Naive thymus-derived CD8-positive, alpha-beta T cell (primary cell): ENCODE measurements around the gene GRIK2. TPM values are rescaled to one million over a fixed set of nuclear protein-coding genes. Genes with fewer than 3 reads are reported as not detected.

Source experiments
- ATAC-seq, 2 donors: fragments of 150-1000 bp; cut with Tn5 transposase in 1 of 2; sonication (Bioruptor Pico), chemical (Tn5 transposase) in 1 of 2; 1 replicate in 1 of 2; 2 replicates in 1 of 2; pipeline ENCODE4 v1.10.0; 2021; ENCODE audit warnings: mild to moderate bottlenecking in 2 of 2, moderate library complexity in 2 of 2
- POLR2A ChIA-PET: fragments of 350-600 bp; sonication (Branson Sonifier 250); formaldehyde crosslinking; loops from one replicate; lab custom pipeline; 2021; ENCODE audit warnings: antibody characterized with exemption; lab: Charles Lee
- DNase-seq, 10 donors: peaks; one replicate each; pipeline versions ENCODE4 v3.0.0 to v3.0.0-alpha.2; 2020 to 2022
- H3K27ac Mint-ChIP-seq, 10 donors: one replicate each; pipeline ENCODE4 v1.8.0; 2020 to 2022; ENCODE audit warnings: mild to moderate bottlenecking in 10 of 10, mixed read lengths in 10 of 10, moderate library complexity in 4 of 10, inconsistent platforms in 1 of 10
- H3K27me3 Mint-ChIP-seq, 5 donors: one replicate each; pipeline ENCODE4 v1.8.0; 2021 to 2022; ENCODE audit warnings: mixed read lengths in 5 of 5
- H3K36me3 Mint-ChIP-seq, 3 donors: one replicate each; pipeline ENCODE4 v1.8.0; 2020 to 2022; ENCODE audit warnings: mixed read lengths in 3 of 3, mild to moderate bottlenecking in 2 of 3, inconsistent platforms in 1 of 3
- H3K4me1 Mint-ChIP-seq, 4 donors: one replicate each; pipeline ENCODE4 v1.8.0; 2021 to 2022; ENCODE audit warnings: mixed read lengths in 4 of 4
- H3K4me3 Mint-ChIP-seq, 10 donors: one replicate each; pipeline ENCODE4 v1.8.0; 2020 to 2022; ENCODE audit warnings: mild to moderate bottlenecking in 10 of 10, mixed read lengths in 10 of 10, moderate library complexity in 6 of 10, inconsistent platforms in 1 of 10
- H3K9me3 Mint-ChIP-seq, 9 donors: one replicate each; pipeline ENCODE4 v1.8.0; 2020 to 2022; ENCODE audit warnings: mixed read lengths in 9 of 9, mild to moderate bottlenecking in 3 of 9, inconsistent platforms in 1 of 9, moderate library complexity in 1 of 9
- polyA plus RNA-seq, 3 donors: library from polyadenylated mRNA; unstranded; fragments of 300-500 nt; fragmentation: Illumina TruSeq; gene quantifications; one replicate each; pipeline ENCODE4 v1.2.3, GENCODE V29; 2021
- total RNA-seq, 8 experiments: library from RNA in 2 of 8; stranded (reverse) in 2 of 8; gene quantifications; one replicate each; pipeline ENCODE4 v1.2.3 and lab custom pipeline; 2021 to 2026

Gene GRIK2
- total and polyA plus RNA-seq, 5 experiments from 2014 or later, result not detected

DNA sequence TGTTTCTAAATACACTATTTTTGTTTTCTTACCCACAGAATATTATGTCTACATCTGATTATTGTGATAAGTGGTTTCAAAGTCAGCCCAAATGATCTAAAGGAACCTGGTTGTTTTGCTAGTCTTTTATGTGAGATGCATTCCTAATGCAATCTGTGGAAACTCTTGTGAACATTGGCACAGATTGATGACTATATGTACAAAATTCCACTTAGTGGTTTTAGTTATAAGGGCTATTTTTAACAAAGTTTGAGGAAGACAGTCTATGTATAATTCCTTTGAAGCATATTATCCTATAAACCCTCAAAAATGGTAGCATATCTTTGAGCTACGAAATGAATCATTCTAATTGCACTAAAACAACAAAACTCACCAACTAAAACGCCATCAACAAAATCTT, 140.9 kb downstream of the GRIK2 start:
- ATAC-seq, result no peak
- Mint-ChIP-seq H3K27me3 (no peaks in the 10 kb centered on the region), H3K9me3 (peaks cover 0 to 12% (median 0%) of the 10 kb centered on the region in 9 donors), H3K4me3 (no peak overlapping the region), H3K36me3 (no peaks in the 10 kb centered on the region), H3K27ac (no peak overlapping the region), H3K4me1 (no peaks in the 10 kb centered on the region)
- no peak for DNase-seq
- POLR2A ChIA-PET, result no interaction called here

DNA sequence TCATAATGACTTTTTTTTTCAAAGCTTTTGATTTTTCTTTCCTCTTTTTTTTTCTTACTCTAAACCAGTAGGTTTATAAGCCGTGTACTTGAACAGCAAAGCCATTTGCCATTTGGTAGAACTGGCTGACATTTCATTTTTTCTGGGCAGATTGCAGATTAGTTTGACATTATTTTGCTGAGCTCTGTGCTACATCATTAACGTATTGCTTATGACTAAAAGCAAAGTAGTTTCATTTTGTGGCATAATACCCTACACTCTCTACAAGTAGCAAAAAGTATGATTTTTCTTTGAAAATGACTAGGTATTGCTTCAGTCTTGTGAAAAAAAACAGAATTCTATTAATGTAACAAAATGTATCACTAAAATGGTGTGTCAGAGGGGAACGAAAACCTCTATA, 141.3 kb downstream of the GRIK2 start:
- Mint-ChIP-seq H3K4me1 (no peaks in the 10 kb centered on the region), H3K36me3 (no peaks in the 10 kb centered on the region), H3K27ac (no peak overlapping the region), H3K9me3 (peaks cover 0 to 12% (median 0%) of the 10 kb centered on the region in 9 donors), H3K27me3 (no peaks in the 10 kb centered on the region), H3K4me3 (no peak overlapping the region)
- no peak for ATAC-seq
- DNase-seq, result no peak
- POLR2A ChIA-PET, result no interaction called here

DNA sequence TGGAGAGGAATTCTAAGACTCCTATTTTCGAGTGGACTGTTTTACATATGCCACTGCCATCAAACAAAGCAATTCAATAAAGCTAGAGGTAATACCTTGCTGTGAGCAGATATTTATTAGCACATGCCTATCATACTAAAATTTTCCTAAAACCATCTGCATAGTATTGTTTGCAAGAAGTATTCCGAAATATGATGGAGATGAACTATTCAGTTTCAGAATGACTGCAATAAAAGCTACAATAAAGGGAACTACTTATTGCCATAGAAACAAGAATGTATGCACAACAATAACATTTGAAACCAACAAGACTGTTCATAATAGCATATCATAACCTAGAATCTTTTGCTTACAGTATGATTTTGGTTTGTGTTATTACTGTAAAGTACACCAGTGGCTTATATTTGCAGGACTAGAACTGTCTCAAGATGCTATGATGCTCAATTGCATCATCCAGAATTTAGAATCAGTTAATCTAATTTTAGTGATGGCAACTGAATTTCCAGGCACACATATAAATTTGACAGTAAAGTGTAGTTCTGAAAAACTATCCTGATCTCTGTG, 144.3 kb downstream of the GRIK2 start:
- Mint-ChIP-seq H3K4me1 (no peaks in the 10 kb centered on the region), H3K27ac (no peak overlapping the region), H3K27me3 (no peaks in the 10 kb centered on the region), H3K4me3 (no peak overlapping the region), H3K9me3 (peaks cover 0 to 5% (median 0%) of the 10 kb centered on the region in 9 donors), H3K36me3 (no peaks in the 10 kb centered on the region)
- POLR2A ChIA-PET, result no interaction called here
- no peak for DNase-seq
- ATAC-seq, result no peak

DNA sequence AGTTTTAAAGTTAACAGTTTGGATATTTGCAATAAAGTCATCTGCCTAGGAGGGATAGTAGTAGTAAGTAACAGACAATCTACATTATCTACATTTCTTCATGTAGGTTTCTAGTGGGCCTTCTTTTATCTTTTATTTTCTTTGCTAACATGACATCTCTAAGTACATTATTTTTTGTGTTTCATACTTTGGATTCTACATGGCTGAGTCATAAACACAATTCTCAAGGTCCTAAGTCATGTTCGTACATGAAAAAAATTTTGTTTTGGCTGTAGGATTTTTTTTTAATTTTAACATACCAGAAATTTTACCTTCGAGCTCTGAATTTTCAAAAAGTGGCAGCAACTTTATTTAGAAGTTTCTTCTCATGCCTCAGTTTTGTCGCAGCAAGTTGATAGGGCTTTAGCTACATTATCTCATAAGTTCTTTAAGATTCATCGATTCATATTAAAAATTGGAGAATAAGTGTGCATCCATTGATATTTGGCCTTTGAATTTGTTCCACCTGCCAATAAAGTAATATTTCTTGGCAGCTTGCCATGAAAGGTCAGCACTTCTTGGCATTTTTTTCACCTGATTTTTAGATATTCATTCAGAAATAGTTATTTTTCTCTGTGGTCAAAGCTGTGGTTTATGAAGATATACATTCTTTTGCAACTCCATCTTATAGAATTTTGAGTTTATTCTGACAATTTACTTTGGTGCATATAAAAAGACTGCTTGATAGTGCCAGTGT, 146.2 kb downstream of the GRIK2 start:
- Mint-ChIP-seq H3K36me3 (no peaks in the 10 kb centered on the region), H3K4me3 (no peak overlapping the region), H3K27me3 (no peaks in the 10 kb centered on the region), H3K27ac (no peak overlapping the region), H3K4me1 (no peaks in the 10 kb centered on the region), H3K9me3 (peaks cover 0 to 5% (median 0%) of the 10 kb centered on the region in 9 donors)
- POLR2A ChIA-PET, result no interaction called here
- no peak for DNase-seq
- no peak for ATAC-seq

DNA sequence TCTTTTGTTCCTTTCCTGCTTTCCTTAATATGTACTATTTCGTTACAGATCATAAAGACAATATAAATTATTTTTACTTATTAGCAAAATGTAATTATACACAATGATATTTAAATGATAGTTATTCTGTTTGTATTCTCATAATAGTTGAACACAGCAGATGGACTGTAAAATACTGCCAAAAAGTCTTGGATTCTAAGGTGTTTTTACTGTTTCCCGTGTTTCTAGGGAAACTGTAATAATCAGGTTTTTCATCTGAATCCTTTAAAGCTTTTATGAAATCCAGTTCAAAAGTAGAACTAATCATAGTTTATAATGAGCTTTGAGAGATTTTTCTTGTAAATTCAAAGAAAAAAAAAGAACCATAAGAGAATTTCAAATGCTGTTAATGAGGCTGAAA, 148.4 kb downstream of the GRIK2 start:
- Mint-ChIP-seq H3K4me3 (no peak overlapping the region), H3K27me3 (no peaks in the 10 kb centered on the region)

DNA sequence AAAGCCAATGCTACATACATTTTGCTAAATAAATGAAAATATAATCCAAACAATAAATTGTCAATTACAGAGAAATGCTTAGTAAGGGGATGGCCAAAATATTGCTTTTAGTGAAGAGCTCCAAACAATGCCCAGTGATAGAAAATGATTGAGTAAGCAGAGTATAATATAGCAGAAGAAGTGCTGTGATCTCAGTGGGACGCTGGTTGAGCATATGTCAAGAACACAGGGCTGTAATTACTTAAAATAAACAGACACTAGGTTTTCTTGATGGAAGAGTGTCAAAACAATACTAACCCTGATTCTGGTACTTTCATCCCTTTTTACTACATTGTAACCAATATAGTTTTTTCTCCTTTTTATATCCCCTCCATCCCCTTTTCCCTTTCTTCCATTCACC, 150.3 kb downstream of the GRIK2 start:
- Mint-ChIP-seq H3K4me1 (no peaks in the 10 kb centered on the region), H3K9me3 (peaks cover 0 to 7% (median 1%) of the 10 kb centered on the region in 9 donors), H3K27ac (no peak overlapping the region), H3K27me3 (no peaks in the 10 kb centered on the region), H3K4me3 (no peak overlapping the region), H3K36me3 (no peaks in the 10 kb centered on the region)
- DNase-seq (no peak), ATAC-seq (no peak)
- POLR2A ChIA-PET, result no interaction called here

More for the DNA sequence above, 148.4 kb downstream of the GRIK2 start:
- Mint-ChIP-seq H3K4me1 (no peaks in the 10 kb centered on the region), H3K9me3 (peaks cover 0 to 4% (median 0%) of the 10 kb centered on the region in 9 donors), H3K36me3 (no peaks in the 10 kb centered on the region), H3K27ac (no peak overlapping the region)
- ATAC-seq (no peak), DNase-seq (no peak)
- POLR2A ChIA-PET, result no interaction called here

DNA sequence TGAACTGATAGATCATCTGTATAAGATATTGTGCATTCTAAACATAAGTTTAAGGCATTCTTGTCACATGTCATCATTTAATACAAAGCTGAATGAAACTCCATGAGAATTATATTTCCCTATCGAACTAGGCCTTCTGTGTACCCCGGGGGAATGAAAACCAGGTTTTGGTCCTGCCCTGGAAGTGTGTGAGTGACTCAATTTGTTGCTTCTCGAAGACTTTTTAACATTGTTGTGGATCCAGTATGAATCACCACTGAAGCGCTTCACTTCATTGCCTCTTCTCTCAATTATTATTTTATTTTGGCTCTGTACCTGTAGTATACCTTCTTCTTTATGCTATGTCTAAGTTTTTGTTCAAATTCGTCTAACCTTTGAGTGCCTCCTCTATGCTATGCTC, 150.8 kb downstream of the GRIK2 start:
- ATAC-seq (no peak), DNase-seq (no peak)
- Mint-ChIP-seq H3K36me3 (no peaks in the 10 kb centered on the region), H3K27ac (no peak overlapping the region), H3K4me1 (no peaks in the 10 kb centered on the region), H3K9me3 (peaks cover 0 to 9% (median 2%) of the 10 kb centered on the region in 9 donors), H3K4me3 (no peak overlapping the region), H3K27me3 (no peaks in the 10 kb centered on the region)
- POLR2A ChIA-PET, result no interaction called here

DNA sequence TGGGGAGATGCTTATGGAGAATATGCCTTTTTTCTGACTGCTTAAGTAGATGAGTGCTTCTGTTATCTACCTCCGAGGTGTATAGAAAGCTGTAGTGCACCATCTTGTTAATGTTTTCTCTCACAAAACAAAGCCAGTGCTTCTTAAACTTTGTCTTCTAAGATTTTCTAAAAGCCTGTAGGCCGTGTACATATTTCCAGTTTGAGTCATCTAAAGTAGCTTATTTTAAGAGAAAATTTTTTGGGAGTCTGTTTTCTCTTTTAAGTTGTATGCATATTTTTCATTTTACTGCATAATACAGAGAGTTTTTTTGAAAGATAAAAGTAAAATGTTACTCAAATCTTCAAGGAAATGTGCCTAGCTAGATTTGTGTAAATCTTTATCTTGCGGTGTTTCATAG, 151.7 kb downstream of the GRIK2 start:
- no peaks in the 10 kb centered on the region for H3K4me1 Mint-ChIP-seq
- peaks cover 0 to 9% (median 2%) of the 10 kb centered on the region in 9 donors for H3K9me3 Mint-ChIP-seq
- POLR2A ChIA-PET, result no interaction called here
- no peak overlapping the region for H3K27ac Mint-ChIP-seq
- DNase-seq (no peak), ATAC-seq (no peak)
- no peak overlapping the region for H3K4me3 Mint-ChIP-seq
- H3K36me3 Mint-ChIP-seq, result no peaks in the 10 kb centered on the region
- H3K27me3 Mint-ChIP-seq, result no peaks in the 10 kb centered on the region

DNA sequence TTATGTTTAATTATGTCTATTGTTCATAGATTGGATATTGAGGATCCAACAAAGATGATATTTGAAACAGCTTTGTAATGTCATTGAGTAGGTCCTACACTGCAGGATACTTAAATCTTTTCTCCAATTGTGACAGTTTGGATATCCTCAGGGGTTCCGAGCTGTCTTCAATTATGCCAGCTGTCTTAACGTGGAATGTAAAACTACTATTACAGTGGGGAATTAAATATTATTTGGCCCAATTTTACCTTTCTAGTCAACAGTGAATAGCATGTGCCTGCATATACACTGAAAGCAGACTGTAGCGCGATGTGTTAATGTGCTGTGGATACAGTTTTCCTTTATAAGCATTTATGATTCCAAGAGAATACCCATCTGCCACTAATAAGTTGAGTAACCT, 156.9 kb downstream of the GRIK2 start:
- no peaks in the 10 kb centered on the region for H3K36me3 Mint-ChIP-seq
- H3K4me1 Mint-ChIP-seq, result no peaks in the 10 kb centered on the region
- no peaks in the 10 kb centered on the region for H3K27me3 Mint-ChIP-seq
- H3K4me3 Mint-ChIP-seq, result no peak overlapping the region
- ATAC-seq (no peak), DNase-seq (no peak)
- H3K9me3 Mint-ChIP-seq, result peaks cover 0 to 9% (median 3%) of the 10 kb centered on the region in 9 donors
- H3K27ac Mint-ChIP-seq, result no peak overlapping the region
- POLR2A ChIA-PET, result no interaction called here

DNA sequence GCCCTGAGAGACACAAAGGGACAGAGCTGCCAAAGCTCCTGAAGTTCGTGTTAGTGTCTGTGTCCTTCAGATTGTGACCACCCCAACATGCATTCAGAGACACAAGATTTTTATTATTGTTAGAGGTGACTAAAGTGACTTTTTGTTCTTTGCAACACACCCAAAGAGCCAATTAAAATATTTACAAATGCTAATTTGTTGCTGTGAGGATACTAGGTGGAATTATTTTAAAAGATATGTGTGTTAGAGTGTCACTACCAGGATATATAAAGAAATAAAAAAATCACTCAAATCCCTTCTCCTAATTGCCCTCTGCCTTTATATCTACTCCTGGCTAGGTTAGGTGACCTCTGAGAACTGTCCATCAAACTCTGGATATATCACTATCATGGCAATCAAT, 160.7 kb downstream of the GRIK2 start:
- no peak for ATAC-seq
- Mint-ChIP-seq H3K27me3 (no peaks in the 10 kb centered on the region), H3K9me3 (peaks cover 0 to 4% (median under 1%) of the 10 kb centered on the region in 9 donors), H3K4me3 (no peak overlapping the region), H3K36me3 (no peaks in the 10 kb centered on the region), H3K27ac (no peak overlapping the region), H3K4me1 (no peaks in the 10 kb centered on the region)
- POLR2A ChIA-PET, result no interaction called here
- no peak for DNase-seq

DNA sequence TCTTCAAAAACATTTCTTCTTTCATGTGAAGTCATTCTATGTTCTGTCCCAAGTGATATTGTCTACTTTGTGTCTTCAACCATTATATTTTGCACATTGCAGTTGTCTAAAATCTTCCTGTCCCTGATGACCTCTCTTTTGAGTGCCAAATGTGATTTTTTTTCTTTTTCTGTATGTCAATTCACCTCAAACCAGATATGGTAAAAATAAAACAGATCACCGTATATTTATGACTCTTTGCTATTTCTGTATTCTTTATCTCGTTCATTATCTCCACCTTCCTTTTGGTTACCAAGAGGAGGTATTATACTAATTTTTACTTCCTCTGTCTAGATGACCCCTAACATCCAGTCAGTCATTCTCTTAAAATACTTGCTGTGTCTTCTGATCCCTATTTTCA, 165.2 kb downstream of the GRIK2 start:
- no peaks in the 10 kb centered on the region for H3K27me3 Mint-ChIP-seq
- POLR2A ChIA-PET, result no interaction called here
- ATAC-seq (no peak), DNase-seq (no peak)
- H3K27ac Mint-ChIP-seq, result no peak overlapping the region
- peaks cover 0 to 4% (median 0%) of the 10 kb centered on the region in 9 donors for H3K9me3 Mint-ChIP-seq
- no peaks in the 10 kb centered on the region for H3K36me3 Mint-ChIP-seq
- no peaks in the 10 kb centered on the region for H3K4me1 Mint-ChIP-seq
- no peak overlapping the region for H3K4me3 Mint-ChIP-seq

DNA sequence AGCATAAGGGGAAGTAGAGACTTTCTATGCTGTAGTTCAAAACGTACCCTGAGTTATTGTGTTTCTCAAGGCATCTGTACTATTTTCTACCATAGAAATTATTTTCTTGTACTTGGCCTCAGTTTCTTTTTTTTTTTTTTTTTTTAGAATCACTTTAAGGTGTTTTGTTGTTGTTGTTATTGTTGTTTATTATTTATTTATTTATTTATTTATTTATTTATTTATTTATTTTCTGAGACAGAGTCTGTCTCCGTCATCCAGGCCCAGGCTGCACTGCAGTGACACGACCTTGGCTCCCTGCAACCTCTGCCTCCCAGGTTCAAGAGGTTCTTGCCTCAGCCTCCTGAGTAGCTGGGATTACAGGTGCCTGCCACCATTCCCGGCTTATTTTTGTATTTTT, 179.1 kb downstream of the GRIK2 start:
- DNase-seq (no peak), ATAC-seq (no peak)
- peaks cover 0 to 7% (median 0%) of the 10 kb centered on the region in 9 donors for H3K9me3 Mint-ChIP-seq
- POLR2A ChIA-PET, result no interaction called here
- H3K36me3 Mint-ChIP-seq, result no peaks in the 10 kb centered on the region
- H3K4me1 Mint-ChIP-seq, result no peaks in the 10 kb centered on the region
- H3K4me3 Mint-ChIP-seq, result no peak overlapping the region
- H3K27me3 Mint-ChIP-seq, result no peaks in the 10 kb centered on the region
- no peak overlapping the region for H3K27ac Mint-ChIP-seq

DNA sequence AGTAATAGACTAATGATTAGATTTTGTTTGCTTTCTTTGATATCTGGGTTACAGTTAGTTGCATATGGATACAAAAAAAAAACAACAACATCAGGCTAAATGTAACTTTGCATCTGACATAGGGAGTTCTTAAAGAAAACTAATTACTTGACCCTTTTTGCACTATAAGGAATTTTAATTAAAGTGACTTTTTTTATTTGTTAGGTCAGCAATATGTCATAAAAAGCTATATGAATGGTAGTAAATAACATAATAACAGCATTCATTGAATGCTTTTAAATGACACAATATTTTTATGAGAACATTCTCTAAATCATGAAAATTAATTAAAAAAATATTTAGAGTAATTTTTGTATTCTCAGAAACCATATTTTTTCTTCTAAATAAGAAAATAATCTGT, 183.6 kb downstream of the GRIK2 start:
- DNase-seq, result no peak
- H3K36me3 Mint-ChIP-seq, result no peaks in the 10 kb centered on the region

DNA sequence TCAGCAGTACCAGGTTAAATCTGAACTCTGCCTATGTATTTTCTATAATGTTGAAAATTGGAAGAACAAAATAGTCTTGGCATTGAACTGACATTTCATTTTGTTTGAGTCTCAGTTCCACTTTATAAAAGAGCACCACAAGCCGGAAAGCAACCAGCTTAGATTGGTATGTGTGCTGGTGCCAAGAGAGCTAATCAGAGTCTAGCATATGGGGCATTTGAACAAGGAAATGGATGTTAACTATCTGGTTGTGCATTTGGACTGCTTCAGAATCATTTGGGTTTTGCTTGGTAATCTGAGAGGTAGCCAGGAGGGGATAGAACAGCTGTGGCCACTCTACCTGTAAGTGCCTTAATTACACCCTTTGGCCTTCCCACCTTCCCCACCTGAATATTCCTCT, 184.8 kb downstream of the GRIK2 start:
- Mint-ChIP-seq H3K27ac (no peak overlapping the region), H3K4me1 (no peaks in the 10 kb centered on the region), H3K4me3 (no peak overlapping the region), H3K36me3 (no peaks in the 10 kb centered on the region), H3K27me3 (no peaks in the 10 kb centered on the region), H3K9me3 (peaks cover 0 to 19% (median 4%) of the 10 kb centered on the region in 9 donors)
- POLR2A ChIA-PET, result no interaction called here
- DNase-seq (no peak), ATAC-seq (no peak)

More for the DNA sequence above, 183.6 kb downstream of the GRIK2 start:
- Mint-ChIP-seq H3K27ac (no peak overlapping the region), H3K4me3 (no peak overlapping the region), H3K9me3 (peaks cover 0 to 19% (median 4%) of the 10 kb centered on the region in 9 donors), H3K4me1 (no peaks in the 10 kb centered on the region), H3K27me3 (no peaks in the 10 kb centered on the region)
- POLR2A ChIA-PET, result no interaction called here
- ATAC-seq, result no peak
